HEK293 (cell line): ENCODE data around the gene PYY.
A peak's percentile ranks its signal among the peaks of the same experiment; 100 is the strongest.

Experiments
- GLIS2 ChIP-seq: fragments of 450-650 bp; formaldehyde crosslinking; IDR thresholded peaks from 2 replicates; pipeline ENCODE4 v1.5.1; 2016; ENCODE audit warnings: missing biosample characterization, missing genetic modification characterization
- MYNN ChIP-seq: fragments of 450-650 bp; formaldehyde crosslinking; IDR thresholded peaks from 2 replicates; pipeline ENCODE4 v1.5.1; 2016; ENCODE audit warnings: missing biosample characterization, missing genetic modification characterization, borderline replicate concordance
- PRDM4 ChIP-seq: fragments of 450-650 bp; formaldehyde crosslinking; IDR thresholded peaks from 2 replicates; pipeline ENCODE4 v1.5.1; 2017; ENCODE audit warnings: missing biosample characterization, missing genetic modification characterization
- SCRT2 ChIP-seq: fragments of 450-650 bp; formaldehyde crosslinking; IDR thresholded peaks from 2 replicates; pipeline ENCODE4 v1.5.1; 2016; ENCODE audit warnings: missing biosample characterization, missing genetic modification characterization
- SETDB1 ChIP-seq: IDR thresholded peaks from one replicate; pipeline ENCODE4 v1.6.1; 2017; ENCODE audit warnings: mild to moderate bottlenecking, low read length, moderate library complexity, mixed read lengths; ENCODE audit not compliant: insufficient read length
- ZBTB17 ChIP-seq: fragments of 450-650 bp; formaldehyde crosslinking; IDR thresholded peaks from 2 replicates; pipeline ENCODE4 v1.5.1; 2016; ENCODE audit warnings: missing biosample characterization, missing genetic modification characterization
- ZBTB7A ChIP-seq: fragments of 450-650 bp; formaldehyde crosslinking; IDR thresholded peaks from 2 replicates; pipeline ENCODE4 v1.5.1; 2016; ENCODE audit warnings: low read depth, missing biosample characterization, missing genetic modification characterization
- ZIC2 ChIP-seq: fragments of 450-650 bp; formaldehyde crosslinking; IDR thresholded peaks from 2 replicates; pipeline ENCODE4 v1.5.1; 2016; ENCODE audit warnings: missing biosample characterization, missing genetic modification characterization
- ZNF132 ChIP-seq: fragments of 450-650 bp; formaldehyde crosslinking; IDR thresholded peaks from 2 replicates; pipeline ENCODE4 v1.5.1; 2017; ENCODE audit warnings: missing biosample characterization, missing genetic modification characterization, borderline replicate concordance
- ZNF324 ChIP-seq: fragments of 450-650 bp; formaldehyde crosslinking; IDR thresholded peaks from 2 replicates; pipeline ENCODE4 v1.5.1; 2016; ENCODE audit warnings: missing biosample characterization, missing genetic modification characterization
- ZNF335 ChIP-seq: fragments of 450-650 bp; formaldehyde crosslinking; conservative IDR thresholded peaks from 2 replicates; pipeline ENCODE4 v1.5.1; 2016; ENCODE audit warnings: missing biosample characterization, missing genetic modification characterization
- ZNF404 ChIP-seq: fragments of 450-650 bp; formaldehyde crosslinking; IDR thresholded peaks from 2 replicates; pipeline ENCODE4 v1.5.1; 2017; ENCODE audit warnings: missing biosample characterization, missing genetic modification characterization
- ZNF488 ChIP-seq: fragments of 450-650 bp; formaldehyde crosslinking; IDR thresholded peaks from 2 replicates; pipeline ENCODE4 v1.5.1; 2016; ENCODE audit warnings: missing biosample characterization, missing genetic modification characterization
- ZNF501 ChIP-seq: fragments of 450-650 bp; formaldehyde crosslinking; IDR thresholded peaks from 2 replicates; pipeline ENCODE4 v1.5.1; 2016; ENCODE audit warnings: missing biosample characterization, missing genetic modification characterization
- ZNF510 ChIP-seq: fragments of 450-650 bp; formaldehyde crosslinking; IDR thresholded peaks from 2 replicates; pipeline ENCODE4 v1.5.1; 2018; ENCODE audit warnings: mild to moderate bottlenecking, missing genetic modification characterization, missing biosample characterization; ENCODE audit not compliant: insufficient replicate concordance
- ZNF623 ChIP-seq: fragments of 450-650 bp; formaldehyde crosslinking; IDR thresholded peaks from 2 replicates; pipeline ENCODE4 v1.5.1; 2016; ENCODE audit warnings: missing biosample characterization, missing genetic modification characterization
- ZNF629 ChIP-seq: fragments of 450-650 bp; formaldehyde crosslinking; IDR thresholded peaks from 2 replicates; pipeline ENCODE4 v1.5.1; 2017; ENCODE audit warnings: missing biosample characterization, missing genetic modification characterization
- ZNF777 ChIP-seq: fragments of 450-650 bp; formaldehyde crosslinking; IDR thresholded peaks from 2 replicates; pipeline ENCODE4 v1.5.1; 2017; ENCODE audit warnings: missing biosample characterization, missing genetic modification characterization, borderline replicate concordance
- TF ChIP-seq, protein P1 (sequence below): fragments of 450-650 bp; formaldehyde crosslinking; IDR thresholded peaks from 2 replicates; pipeline ENCODE4 v1.5.1; 2017; ENCODE audit warnings: missing biosample characterization, missing genetic modification characterization
- TF ChIP-seq, protein P2 (sequence below): fragments of 450-650 bp; formaldehyde crosslinking; IDR thresholded peaks from 2 replicates; pipeline ENCODE4 v1.5.1; 2016; ENCODE audit warnings: missing biosample characterization, missing genetic modification characterization, borderline replicate concordance
- TF ChIP-seq, protein P3 (sequence below): fragments of 450-650 bp; formaldehyde crosslinking; IDR thresholded peaks from 2 replicates; pipeline ENCODE4 v1.5.1; 2016; ENCODE audit warnings: missing biosample characterization, missing genetic modification characterization

PYY gene

GRCh38 chr17:43906951-43907424, 46.8 kb downstream of the PYY start (continued):
- TF ChIP-seq ZNF629 (peak; percentile 40; the same call in 1 of the 2 replicates), ZNF335 (tag by site-specific recombination) (peak; percentile 94), ZNF501 (tag by site-specific recombination) (0 out of 2 replicates have a peak, but pooled peaks have one; percentile 17), ZBTB17 (no peak), SCRT2 (tag by site-specific recombination) (no peak), ZNF510 (no peak), ZNF777 (tag by site-specific recombination) (peak; percentile 77; the same call in 1 of the 2 replicates), ZNF324 (tag by site-specific recombination) (0 out of 2 replicates have a peak, but pooled peaks have one; percentile 2), MYNN (tag by site-specific recombination) (no peak), ZNF488 (tag by site-specific recombination) (no peak), ZNF404 (no peak), SETDB1 (no peak), PRDM4 (no peak), ZNF623 (no peak), ZNF132 (tag by site-specific recombination) (no peak), GLIS2 (tag by site-specific recombination) (peak; percentile 42), ZBTB7A (tag by site-specific recombination) (no peak), ZIC2 (peak; percentile 93)
- TF ChIP-seq, protein P1, sequence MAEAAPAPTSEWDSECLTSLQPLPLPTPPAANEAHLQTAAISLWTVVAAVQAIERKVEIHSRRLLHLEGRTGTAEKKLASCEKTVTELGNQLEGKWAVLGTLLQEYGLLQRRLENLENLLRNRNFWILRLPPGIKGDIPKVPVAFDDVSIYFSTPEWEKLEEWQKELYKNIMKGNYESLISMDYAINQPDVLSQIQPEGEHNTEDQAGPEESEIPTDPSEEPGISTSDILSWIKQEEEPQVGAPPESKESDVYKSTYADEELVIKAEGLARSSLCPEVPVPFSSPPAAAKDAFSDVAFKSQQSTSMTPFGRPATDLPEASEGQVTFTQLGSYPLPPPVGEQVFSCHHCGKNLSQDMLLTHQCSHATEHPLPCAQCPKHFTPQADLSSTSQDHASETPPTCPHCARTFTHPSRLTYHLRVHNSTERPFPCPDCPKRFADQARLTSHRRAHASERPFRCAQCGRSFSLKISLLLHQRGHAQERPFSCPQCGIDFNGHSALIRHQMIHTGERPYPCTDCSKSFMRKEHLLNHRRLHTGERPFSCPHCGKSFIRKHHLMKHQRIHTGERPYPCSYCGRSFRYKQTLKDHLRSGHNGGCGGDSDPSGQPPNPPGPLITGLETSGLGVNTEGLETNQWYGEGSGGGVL: peak; percentile 50
- TF ChIP-seq, protein P2, sequence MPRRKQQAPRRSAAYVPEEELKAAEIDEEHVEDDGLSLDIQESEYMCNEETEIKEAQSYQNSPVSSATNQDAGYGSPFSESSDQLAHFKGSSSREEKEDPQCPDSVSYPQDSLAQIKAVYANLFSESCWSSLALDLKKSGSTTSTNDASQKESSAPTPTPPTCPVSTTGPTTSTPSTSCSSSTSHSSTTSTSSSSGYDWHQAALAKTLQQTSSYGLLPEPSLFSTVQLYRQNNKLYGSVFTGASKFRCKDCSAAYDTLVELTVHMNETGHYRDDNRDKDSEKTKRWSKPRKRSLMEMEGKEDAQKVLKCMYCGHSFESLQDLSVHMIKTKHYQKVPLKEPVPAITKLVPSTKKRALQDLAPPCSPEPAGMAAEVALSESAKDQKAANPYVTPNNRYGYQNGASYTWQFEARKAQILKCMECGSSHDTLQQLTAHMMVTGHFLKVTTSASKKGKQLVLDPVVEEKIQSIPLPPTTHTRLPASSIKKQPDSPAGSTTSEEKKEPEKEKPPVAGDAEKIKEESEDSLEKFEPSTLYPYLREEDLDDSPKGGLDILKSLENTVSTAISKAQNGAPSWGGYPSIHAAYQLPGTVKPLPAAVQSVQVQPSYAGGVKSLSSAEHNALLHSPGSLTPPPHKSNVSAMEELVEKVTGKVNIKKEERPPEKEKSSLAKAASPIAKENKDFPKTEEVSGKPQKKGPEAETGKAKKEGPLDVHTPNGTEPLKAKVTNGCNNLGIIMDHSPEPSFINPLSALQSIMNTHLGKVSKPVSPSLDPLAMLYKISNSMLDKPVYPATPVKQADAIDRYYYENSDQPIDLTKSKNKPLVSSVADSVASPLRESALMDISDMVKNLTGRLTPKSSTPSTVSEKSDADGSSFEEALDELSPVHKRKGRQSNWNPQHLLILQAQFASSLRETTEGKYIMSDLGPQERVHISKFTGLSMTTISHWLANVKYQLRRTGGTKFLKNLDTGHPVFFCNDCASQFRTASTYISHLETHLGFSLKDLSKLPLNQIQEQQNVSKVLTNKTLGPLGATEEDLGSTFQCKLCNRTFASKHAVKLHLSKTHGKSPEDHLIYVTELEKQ (tag by site-specific recombination): no peak
- TF ChIP-seq, protein P3, sequence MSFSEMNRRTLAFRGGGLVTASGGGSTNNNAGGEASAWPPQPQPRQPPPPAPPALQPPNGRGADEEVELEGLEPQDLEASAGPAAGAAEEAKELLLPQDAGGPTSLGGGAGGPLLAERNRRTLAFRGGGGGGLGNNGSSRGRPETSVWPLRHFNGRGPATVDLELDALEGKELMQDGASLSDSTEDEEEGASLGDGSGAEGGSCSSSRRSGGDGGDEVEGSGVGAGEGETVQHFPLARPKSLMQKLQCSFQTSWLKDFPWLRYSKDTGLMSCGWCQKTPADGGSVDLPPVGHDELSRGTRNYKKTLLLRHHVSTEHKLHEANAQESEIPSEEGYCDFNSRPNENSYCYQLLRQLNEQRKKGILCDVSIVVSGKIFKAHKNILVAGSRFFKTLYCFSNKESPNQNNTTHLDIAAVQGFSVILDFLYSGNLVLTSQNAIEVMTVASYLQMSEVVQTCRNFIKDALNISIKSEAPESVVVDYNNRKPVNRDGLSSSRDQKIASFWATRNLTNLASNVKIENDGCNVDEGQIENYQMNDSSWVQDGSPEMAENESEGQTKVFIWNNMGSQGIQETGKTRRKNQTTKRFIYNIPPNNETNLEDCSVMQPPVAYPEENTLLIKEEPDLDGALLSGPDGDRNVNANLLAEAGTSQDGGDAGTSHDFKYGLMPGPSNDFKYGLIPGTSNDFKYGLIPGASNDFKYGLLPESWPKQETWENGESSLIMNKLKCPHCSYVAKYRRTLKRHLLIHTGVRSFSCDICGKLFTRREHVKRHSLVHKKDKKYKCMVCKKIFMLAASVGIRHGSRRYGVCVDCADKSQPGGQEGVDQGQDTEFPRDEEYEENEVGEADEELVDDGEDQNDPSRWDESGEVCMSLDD (tag by site-specific recombination): peak; percentile 85
